Stimulated activated CD8-positive, alpha-beta memory T cell treated with anti-CD3 and anti-CD28 coated beads, Interleukin-12 subunit alpha, Interleukin-12 subunit beta, amount 100 ng/mL, for 4 hours (primary cell): ENCODE measurements around the gene SRPK2.
"Not testable (repeated sequence)": the region's sequence is repeated elsewhere in the genome, so short reads cannot be mapped to it uniquely, and the experiment has no call there.

ENCODE experiments used
- DNase-seq: peaks from one replicate; pipeline ENCODE4 v3.0.0-alpha.2; 2020; ENCODE audit warnings: low read depth

SRPK2 gene

DNA sequence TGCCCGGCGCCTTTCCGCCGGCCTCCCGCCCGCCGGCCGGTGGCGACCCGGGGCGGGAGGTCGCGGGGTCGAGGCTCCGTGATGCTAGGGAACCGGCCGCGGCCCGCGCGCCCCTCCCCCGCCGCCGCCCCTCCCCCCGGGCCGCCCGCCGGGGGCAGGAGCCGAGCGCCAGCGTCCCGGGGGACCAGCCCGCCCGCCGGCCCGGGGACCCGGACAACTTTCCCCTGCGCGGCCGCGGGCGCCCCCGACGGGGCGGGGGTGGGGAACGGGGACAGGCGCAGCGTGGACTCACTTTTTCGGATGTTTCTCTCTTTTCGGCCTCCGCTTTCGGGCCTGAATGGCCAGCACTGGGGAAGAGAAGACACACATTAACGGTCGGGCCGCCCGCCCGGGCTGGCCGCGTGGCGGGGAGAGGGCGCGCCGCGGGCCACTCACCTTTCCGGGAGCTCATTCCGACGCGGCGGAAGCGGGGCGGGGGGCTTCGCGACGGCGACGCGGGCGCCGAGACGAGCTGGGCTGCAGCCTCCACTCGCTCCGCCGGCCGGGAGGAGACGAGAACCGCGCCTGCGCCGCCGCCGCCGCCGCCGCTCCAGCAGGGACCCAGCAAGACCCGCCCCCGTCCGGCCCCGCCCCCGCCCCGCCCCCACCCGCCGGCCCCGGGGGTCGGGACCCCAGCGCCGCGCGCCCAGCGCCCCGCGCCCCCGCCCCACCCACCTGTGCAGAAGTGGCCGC, at the start of gene SRPK2:
SRPK2 (minus strand) TSS at position 566 of the 732 bp plus-strand sequence.
- DNase-seq: peak; percentile 62

DNA sequence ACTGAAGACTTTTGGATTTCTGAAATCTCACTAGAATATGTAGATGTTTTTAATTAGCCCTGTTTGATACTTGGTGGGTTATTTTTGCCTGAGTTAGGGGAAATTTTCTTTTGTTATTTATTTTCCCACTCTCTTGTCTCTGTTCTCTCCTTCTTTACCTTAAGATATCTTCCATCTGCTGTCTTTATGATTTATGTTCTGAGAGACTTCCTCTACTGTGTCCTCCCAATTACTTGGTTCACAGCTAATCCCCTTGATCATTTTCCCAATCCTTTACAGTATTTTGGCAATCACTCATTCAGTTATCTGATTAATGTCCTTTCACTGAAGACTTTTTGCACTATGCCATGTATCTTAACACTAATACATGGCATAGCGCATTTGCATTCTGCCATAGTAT, 49.5 kb upstream of the SRPK2 start:
- DNase-seq: no peak

GRCh38 chr7:105437356-105437755, 48.6 kb upstream of the SRPK2 start:
- DNase-seq: not testable (repeated sequence)

DNA sequence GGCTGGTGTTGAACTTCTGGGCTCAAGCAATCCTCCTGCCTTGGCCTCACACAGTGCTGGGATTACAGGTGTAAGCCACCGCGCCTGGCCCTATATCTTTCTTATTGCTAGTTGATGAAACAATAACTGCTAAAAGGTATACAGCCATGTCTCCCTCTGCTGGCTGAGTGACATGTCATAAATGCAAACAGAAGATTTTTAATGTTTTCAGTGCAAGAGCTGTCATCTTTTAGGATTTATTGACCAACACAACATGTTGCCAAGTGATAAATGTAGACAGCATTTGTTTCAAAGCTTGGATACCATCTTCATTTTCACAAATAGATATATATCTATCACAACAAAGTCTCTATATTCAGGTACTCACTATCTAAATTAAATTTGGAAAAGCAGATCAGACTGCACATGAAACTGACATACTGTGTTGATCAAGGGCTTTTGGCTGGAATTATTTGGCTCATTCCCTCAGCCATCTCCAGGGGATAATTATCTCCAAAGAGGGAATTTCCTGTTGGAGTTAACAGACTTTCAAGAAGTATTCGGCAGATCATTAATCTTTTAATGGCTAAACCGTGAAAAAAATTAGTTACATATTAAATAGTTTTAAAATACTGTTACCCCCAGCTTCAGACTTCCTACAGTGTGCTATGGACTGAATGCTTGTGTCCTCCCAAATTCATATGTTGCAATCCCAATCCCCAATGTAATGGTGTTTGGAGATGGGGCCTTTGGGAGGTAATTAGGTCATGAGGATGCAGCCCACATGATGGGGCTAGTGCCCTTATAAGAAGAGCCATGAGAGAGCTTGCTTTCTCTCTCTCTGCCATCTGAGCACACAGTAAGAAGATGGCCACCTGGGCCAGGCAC, 41.3 kb upstream of the SRPK2 start:
- no peak for DNase-seq

GRCh38 chr7:105426606-105427146, 38.0 kb upstream of the SRPK2 start:
- no peak for DNase-seq

DNA sequence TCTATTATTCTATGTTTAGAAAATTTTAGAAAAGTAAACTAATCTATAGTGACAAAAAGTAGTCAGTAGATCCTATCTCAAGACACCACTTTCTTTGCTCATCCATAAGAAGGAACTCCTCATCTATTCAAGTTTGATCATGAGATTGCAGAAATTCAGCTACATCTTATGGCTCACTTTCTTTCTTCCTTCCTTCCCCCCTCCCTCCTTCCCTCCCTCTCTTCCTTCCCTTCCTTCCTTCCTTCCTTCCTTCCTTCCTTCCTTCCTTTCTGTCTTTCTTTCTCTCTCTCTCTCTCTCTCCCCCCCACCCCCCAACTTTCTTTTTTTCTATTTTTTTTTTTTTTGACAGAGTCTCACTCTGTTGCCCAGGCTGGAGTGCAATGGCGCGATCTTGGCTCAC, 35.3 kb upstream of the SRPK2 start:
- DNase-seq: no peak

DNA sequence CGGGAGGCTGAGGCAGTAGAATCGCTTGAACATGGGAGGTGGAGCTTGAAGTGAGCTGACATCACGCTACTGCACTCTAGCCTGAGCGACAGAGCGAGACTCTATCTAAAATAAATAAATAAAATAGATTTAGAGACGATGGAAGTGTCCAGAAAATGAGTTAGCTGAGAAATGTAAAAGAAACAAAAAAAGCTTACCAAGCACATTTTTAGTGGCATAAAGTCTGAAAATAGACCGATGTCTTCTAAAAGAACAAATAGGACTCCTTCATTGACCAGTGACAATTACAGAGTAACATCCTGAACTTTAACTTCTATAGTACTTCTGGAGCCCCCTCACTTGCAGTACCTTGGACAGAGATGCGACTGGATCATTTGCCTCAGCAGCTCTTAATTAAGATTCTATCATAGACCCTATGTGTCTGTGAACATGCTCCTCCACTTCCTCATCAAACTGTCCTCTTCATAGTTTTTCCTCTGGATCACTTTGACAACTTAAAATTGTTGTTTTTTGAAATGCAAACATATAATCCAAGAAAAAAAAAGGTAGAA, 25.2 kb upstream of the SRPK2 start:
- no peak for DNase-seq

GRCh38 chr7:105410774-105411173, 22.1 kb upstream of the SRPK2 start:
- DNase-seq: not testable (repeated sequence)

GRCh38 chr7:105409775-105410174, 21.1 kb upstream of the SRPK2 start:
- not testable (repeated sequence) for DNase-seq

- no peak for DNase-seq
Observed at GRCh38 chr7:105408791-105409410, 20.2 kb upstream of the SRPK2 start.

DNA sequence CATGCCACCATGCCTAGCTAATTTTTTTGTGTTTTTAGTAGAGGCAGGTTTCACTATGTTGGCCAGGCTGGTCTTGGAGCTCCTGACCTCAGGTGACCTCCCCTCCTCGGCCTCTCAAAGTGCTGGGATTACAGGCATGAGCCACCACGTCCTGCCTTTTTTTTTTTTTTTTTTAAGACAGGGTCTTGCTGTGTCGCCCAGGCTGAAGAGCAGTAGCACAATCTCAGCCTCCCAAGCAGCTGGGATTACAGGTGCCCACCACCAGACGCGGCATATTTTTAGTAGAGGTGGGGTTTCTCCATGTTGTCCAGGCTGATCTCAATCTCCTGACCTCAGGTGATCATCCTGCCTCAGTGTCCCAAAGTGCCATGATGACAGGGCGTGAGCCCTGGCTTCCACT, 14.4 kb upstream of the SRPK2 start:
- DNase-seq: no peak

GRCh38 chr7:105402221-105403095, 13.7 kb upstream of the SRPK2 start:
- DNase-seq: no peak

- no peak for DNase-seq
Observed at GRCh38 chr7:105399043-105399725, 10.5 kb upstream of the SRPK2 start.

- no peak for DNase-seq
Observed at GRCh38 chr7:105396566-105396965, 7.8 kb upstream of the SRPK2 start.

DNA sequence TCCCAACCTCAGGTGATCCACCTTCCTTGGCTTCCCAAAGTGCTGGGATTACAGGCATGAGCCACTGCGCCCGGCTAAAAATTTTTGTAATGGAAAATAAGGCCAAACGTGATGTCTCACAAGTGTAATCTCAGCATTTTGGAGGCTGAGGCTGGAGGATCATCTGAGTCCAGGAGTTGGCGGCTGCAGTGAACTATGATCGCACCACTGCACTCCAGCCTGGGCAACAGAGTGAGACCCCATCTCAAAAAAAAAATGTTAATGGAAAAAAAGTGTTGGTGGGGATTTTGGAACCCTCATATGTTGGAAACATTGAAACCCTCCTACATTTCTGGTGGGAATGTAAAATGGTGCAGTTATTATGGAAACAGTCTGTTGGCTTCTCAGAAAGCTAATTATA, 2.7 kb upstream of the SRPK2 start:
- DNase-seq: no peak

DNA sequence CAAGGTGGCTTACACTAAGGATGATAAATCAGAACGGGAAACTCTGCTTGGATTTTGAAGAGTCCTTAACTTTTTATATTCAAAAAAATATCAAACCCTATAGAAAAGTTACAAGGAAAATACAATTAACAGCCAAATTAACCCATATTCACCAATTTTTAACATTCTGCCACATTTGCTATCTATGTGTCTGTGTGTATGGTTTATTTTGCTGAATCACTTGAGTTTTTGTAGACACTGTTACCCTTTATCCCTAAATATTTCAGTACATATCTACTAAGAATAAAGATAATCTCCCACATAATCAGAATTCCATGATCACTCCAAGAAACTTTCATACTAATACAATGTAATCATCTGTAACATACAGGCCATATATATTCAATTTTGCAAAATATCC, 1.2 kb upstream of the SRPK2 start:
- no peak for DNase-seq

DNA sequence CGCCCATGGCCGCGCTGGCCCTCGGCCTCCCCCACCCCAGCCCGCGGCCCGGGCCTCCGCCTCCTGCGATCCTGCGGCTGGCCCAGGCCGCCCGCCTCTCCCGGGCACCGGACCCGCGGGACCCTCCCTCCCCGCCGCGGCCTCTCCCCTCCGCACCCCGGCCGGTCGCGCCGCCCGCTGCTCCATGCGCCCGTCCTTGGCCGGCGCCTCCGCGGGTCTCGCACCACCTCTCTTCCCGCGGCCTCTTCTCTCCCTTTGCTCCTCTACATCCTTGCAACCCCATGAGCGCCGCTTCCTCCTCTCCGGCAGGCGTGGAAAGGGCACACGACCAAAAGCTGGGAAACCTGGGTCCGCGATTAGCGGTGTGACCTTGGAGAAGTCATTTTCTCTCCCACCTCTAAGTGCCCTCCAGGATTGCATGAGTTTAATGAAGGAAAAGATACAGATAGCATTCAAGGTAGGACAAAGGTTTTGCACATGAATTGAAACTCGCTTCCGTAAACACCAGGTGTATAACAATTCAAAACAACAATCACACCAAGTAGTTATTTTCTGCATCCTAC, 448 bp upstream of the SRPK2 start:
- peak; percentile 3 for DNase-seq

DNA sequence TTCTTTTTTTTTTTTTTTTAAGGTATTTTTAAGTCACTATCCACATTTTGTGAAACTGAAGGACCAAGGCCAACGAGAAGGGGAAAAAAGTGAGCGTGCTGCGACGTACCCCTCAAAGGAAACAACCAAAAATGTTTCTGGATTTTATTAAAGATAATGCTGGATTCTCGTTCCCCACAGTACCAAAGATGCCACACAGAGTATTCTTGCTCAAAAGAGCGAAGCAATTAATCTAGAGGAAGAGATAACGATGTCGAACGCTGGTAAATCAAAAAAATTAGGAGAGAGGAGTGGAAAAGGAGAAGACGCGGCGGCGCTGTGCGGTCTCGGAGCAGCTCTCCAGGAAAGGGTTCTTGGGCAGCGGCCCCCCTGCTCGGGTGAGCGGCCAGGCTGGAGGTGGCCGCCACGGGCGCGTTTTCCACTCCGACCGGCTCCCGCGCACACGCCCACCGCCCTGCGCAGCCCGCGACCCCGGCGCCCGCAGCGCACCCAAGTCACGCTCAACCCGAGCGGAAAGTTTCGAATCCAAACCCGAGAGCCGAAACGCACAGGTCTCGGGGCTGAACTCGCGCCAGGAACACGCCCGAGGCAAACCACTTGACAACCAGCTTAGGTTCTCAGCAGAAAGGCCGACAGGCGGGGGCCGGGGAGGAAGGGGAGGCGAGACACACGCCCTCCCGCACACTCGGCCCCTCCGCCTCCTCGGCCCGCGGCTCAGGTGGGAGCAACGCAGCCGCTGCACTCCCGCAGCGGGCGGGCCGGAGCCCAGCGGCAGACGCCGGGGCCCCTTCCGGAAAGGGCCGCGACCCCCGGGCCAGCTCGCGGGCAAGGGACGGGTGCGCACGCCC, 989 bp downstream of the SRPK2 start:
- peak; percentile 30 for DNase-seq

DNA sequence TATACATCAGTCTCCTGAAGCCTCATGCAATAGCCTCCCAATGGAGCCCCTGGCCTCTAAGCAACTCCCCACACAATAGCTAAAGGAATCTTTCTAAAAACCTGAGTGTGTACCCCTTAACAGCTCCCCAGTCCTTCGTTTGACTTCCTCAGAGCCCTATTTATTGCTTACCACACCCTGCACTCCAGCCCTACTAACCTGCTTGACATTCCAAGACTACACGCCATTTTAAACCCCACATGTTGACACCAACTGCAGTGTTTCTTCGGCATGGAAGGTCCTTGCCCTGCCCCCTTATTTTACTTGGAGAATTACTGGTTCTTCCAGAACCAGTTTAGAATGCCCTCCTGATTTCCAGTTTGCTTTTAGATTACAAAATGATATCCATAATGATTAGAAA, 10.8 kb downstream of the SRPK2 start:
- DNase-seq: no peak
